Measurements from ENCODE around the gene PLTP.

Gene PLTP

GRCh38 chr20:45892828-45893500 lies 19.0 kb downstream of the PLTP start:
- Histone ChIP-seq H3K9me3 (ENCODE audit: control insufficient read depth, insufficient read depth, low read length) (no peaks in the 10 kb centered on the region), H3K27me3 (ENCODE audit: control insufficient read depth, insufficient read depth, low read length) (no peaks in the 10 kb centered on the region), H3K9ac (ENCODE audit: low read depth, low read length) (no peak overlapping the region), H3K27ac (ENCODE audit: low read depth, low read length) (no peak overlapping the region), H3K4me3 (ENCODE audit: low read depth, low read length) (no peak overlapping the region), H3K4me1 (ENCODE audit: control insufficient read depth, insufficient read depth, low read length) (0 out of 2 replicates have a peak, but pooled peaks cover 5% of the 10 kb centered on the region), H3K36me3 (ENCODE audit: control insufficient read depth, insufficient read depth, low read length) (peaks cover 60% of the 10 kb centered on the region)

- Histone ChIP-seq H3K36me3 (ENCODE audit: control insufficient read depth, insufficient read depth, low read length) (peaks cover 57% of the 10 kb centered on the region), H3K27me3 (ENCODE audit: control insufficient read depth, insufficient read depth, low read length) (no peaks in the 10 kb centered on the region), H3K9ac (ENCODE audit: low read depth, low read length) (peak overlapping the region; percentile 60; the same call in 1 of the 2 replicates), H3K4me1 (ENCODE audit: control insufficient read depth, insufficient read depth, low read length) (0 out of 2 replicates have a peak, but pooled peaks cover 5% of the 10 kb centered on the region), H3K27ac (ENCODE audit: low read depth, low read length) (no peak overlapping the region), H3K4me3 (ENCODE audit: low read depth, low read length) (peak overlapping the region; percentile 80), H3K9me3 (ENCODE audit: control insufficient read depth, insufficient read depth, low read length) (no peaks in the 10 kb centered on the region)
Measured at GRCh38 chr20:45892049-45892825, 19.7 kb downstream of the PLTP start.

GRCh38 chr20:45890985-45891983 lies 20.7 kb downstream of the PLTP start, which contains the start of the genes CTSA and NEURL2:
CTSA (plus strand) TSS chr20:45891335; CDS start chr20:45891569, 234 bp downstream.
NEURL2 (minus strand) TSS chr20:45891208; CDS start chr20:45890991, 217 bp downstream.
- H3K27me3 ChIP-seq (ENCODE audit: control insufficient read depth, insufficient read depth, low read length), result no peaks in the 10 kb centered on the region
- H3K36me3 ChIP-seq (ENCODE audit: control insufficient read depth, insufficient read depth, low read length), result peaks cover 52% of the 10 kb centered on the region
- H3K27ac ChIP-seq (ENCODE audit: low read depth, low read length), result peak within 1 kb of the TSS; percentile 69
- peak within 1 kb of the TSS; percentile 80 for H3K4me3 ChIP-seq (ENCODE audit: low read depth, low read length)
- H3K4me1 ChIP-seq (ENCODE audit: control insufficient read depth, insufficient read depth, low read length), result 0 out of 2 replicates have a peak, but pooled peaks cover 5% of the 10 kb centered on the region
- no peaks in the 10 kb centered on the region for H3K9me3 ChIP-seq (ENCODE audit: control insufficient read depth, insufficient read depth, low read length)
- H3K9ac ChIP-seq (ENCODE audit: low read depth, low read length), result peak within 1 kb of the TSS; percentile 60; the same call in 1 of the 2 replicates

- peaks cover 44% of the 10 kb centered on the region for H3K36me3 ChIP-seq (ENCODE audit: control insufficient read depth, insufficient read depth, low read length)
- H3K4me1 ChIP-seq (ENCODE audit: control insufficient read depth, insufficient read depth, low read length), result 0 out of 2 replicates have a peak, but pooled peaks cover 5% of the 10 kb centered on the region
- H3K27ac ChIP-seq (ENCODE audit: low read depth, low read length), result peak overlapping the region; percentile 69
- no peaks in the 10 kb centered on the region for H3K27me3 ChIP-seq (ENCODE audit: control insufficient read depth, insufficient read depth, low read length)
- H3K4me3 ChIP-seq (ENCODE audit: low read depth, low read length), result peak overlapping the region; percentile 80
- H3K9me3 ChIP-seq (ENCODE audit: control insufficient read depth, insufficient read depth, low read length), result no peaks in the 10 kb centered on the region
- H3K9ac ChIP-seq (ENCODE audit: low read depth, low read length), result peak overlapping the region; percentile 60; the same call in 1 of the 2 replicates
Measured at GRCh38 chr20:45890077-45890984, 21.6 kb downstream of the PLTP start.

GRCh38 chr20:45888681-45889080 lies 23.3 kb downstream of the PLTP start:
- Histone ChIP-seq H3K4me3 (ENCODE audit: low read depth, low read length) (no peak overlapping the region), H3K4me1 (ENCODE audit: control insufficient read depth, insufficient read depth, low read length) (0 out of 2 replicates have a peak, but pooled peaks cover 5% of the 10 kb centered on the region), H3K36me3 (ENCODE audit: control insufficient read depth, insufficient read depth, low read length) (peaks cover 38% of the 10 kb centered on the region), H3K27me3 (ENCODE audit: control insufficient read depth, insufficient read depth, low read length) (no peaks in the 10 kb centered on the region), H3K9ac (ENCODE audit: low read depth, low read length) (no peak overlapping the region), H3K9me3 (ENCODE audit: control insufficient read depth, insufficient read depth, low read length) (no peaks in the 10 kb centered on the region), H3K27ac (ENCODE audit: low read depth, low read length) (no peak overlapping the region)

- Histone ChIP-seq H3K36me3 (ENCODE audit: control insufficient read depth, insufficient read depth, low read length) (peaks cover 41% of the 10 kb centered on the region), H3K9me3 (ENCODE audit: control insufficient read depth, insufficient read depth, low read length) (no peaks in the 10 kb centered on the region), H3K4me1 (ENCODE audit: control insufficient read depth, insufficient read depth, low read length) (0 out of 2 replicates have a peak, but pooled peaks cover 5% of the 10 kb centered on the region), H3K27me3 (ENCODE audit: control insufficient read depth, insufficient read depth, low read length) (no peaks in the 10 kb centered on the region), H3K9ac (ENCODE audit: low read depth, low read length) (no peak within 1 kb of the TSS), H3K27ac (ENCODE audit: low read depth, low read length) (no peak within 1 kb of the TSS), H3K4me3 (ENCODE audit: low read depth, low read length) (no peak within 1 kb of the TSS)
Measured at GRCh38 chr20:45887346-45887715, 24.6 kb downstream of the PLTP start, which contains the start of gene SPATA25. SPATA25 (minus strand) TSS chr20:45887622; CDS start chr20:45887590, 32 bp downstream.

GRCh38 chr20:45886590-45887345 lies 25.2 kb downstream of the PLTP start:
- no peaks in the 10 kb centered on the region for H3K27me3 ChIP-seq (ENCODE audit: control insufficient read depth, insufficient read depth, low read length)
- peaks cover 41% of the 10 kb centered on the region for H3K36me3 ChIP-seq (ENCODE audit: control insufficient read depth, insufficient read depth, low read length)
- H3K4me1 ChIP-seq (ENCODE audit: control insufficient read depth, insufficient read depth, low read length), result 0 out of 2 replicates have a peak, but pooled peaks cover under 1% of the 10 kb centered on the region
- H3K9me3 ChIP-seq (ENCODE audit: control insufficient read depth, insufficient read depth, low read length), result no peaks in the 10 kb centered on the region
- no peak overlapping the region for H3K4me3 ChIP-seq (ENCODE audit: low read depth, low read length)
- H3K9ac ChIP-seq (ENCODE audit: low read depth, low read length), result no peak overlapping the region
- H3K27ac ChIP-seq (ENCODE audit: low read depth, low read length), result no peak overlapping the region

GRCh38 chr20:45883100-45883469 lies 28.9 kb downstream of the PLTP start:
- H3K4me3 ChIP-seq (ENCODE audit: low read depth, low read length), result no peak overlapping the region
- no peak overlapping the region for H3K27ac ChIP-seq (ENCODE audit: low read depth, low read length)
- no peak overlapping the region for H3K9ac ChIP-seq (ENCODE audit: low read depth, low read length)
- no peaks in the 10 kb centered on the region for H3K9me3 ChIP-seq (ENCODE audit: control insufficient read depth, insufficient read depth, low read length)
- H3K27me3 ChIP-seq (ENCODE audit: control insufficient read depth, insufficient read depth, low read length), result no peaks in the 10 kb centered on the region
- H3K36me3 ChIP-seq (ENCODE audit: control insufficient read depth, insufficient read depth, low read length), result peaks cover 35% of the 10 kb centered on the region
- H3K4me1 ChIP-seq (ENCODE audit: control insufficient read depth, insufficient read depth, low read length), result no peaks in the 10 kb centered on the region

- no peaks in the 10 kb centered on the region for H3K4me1 ChIP-seq (ENCODE audit: control insufficient read depth, insufficient read depth, low read length)
- peaks cover 37% of the 10 kb centered on the region for H3K36me3 ChIP-seq (ENCODE audit: control insufficient read depth, insufficient read depth, low read length)
- no peak overlapping the region for H3K27ac ChIP-seq (ENCODE audit: low read depth, low read length)
- H3K9me3 ChIP-seq (ENCODE audit: control insufficient read depth, insufficient read depth, low read length), result no peaks in the 10 kb centered on the region
- H3K9ac ChIP-seq (ENCODE audit: low read depth, low read length), result no peak overlapping the region
- H3K27me3 ChIP-seq (ENCODE audit: control insufficient read depth, insufficient read depth, low read length), result no peaks in the 10 kb centered on the region
- H3K4me3 ChIP-seq (ENCODE audit: low read depth, low read length), result no peak overlapping the region
Measured at GRCh38 chr20:45882469-45883099, 29.4 kb downstream of the PLTP start.

All from HUES48 (cell line).